KMS-11 (cell line): ENCODE results near the gene ZSWIM3.

Experiments
- H2AFZ ChIP-seq: fragments of 200-600 bp; sonication (generic); 2 replicates; pipeline ENCODE4 v1.6.1; 2016; ENCODE audit warnings: antibody characterized with exemption, mixed run types, low read depth
- H3K27ac ChIP-seq: fragments of 200-600 bp; sonication (generic); 2 replicates; pipeline ENCODE4 v1.6.1; 2016; ENCODE audit warnings: mild to moderate bottlenecking, mixed run types
- H3K27me3 ChIP-seq: fragments of 200-600 bp; sonication (generic); 2 replicates; pipeline ENCODE4 v1.6.1; 2017; ENCODE audit warnings: mild to moderate bottlenecking, low read depth, mixed run types, moderate library complexity; ENCODE audit not compliant: insufficient read depth
- H3K36me3 ChIP-seq: fragments of 200-600 bp; sonication (generic); 2 replicates; pipeline ENCODE4 v1.6.1; 2017; ENCODE audit warnings: mild to moderate bottlenecking, mixed run types; ENCODE audit not compliant: insufficient read depth
- H3K4me1 ChIP-seq: fragments of 200-600 bp; sonication (generic); 2 replicates; pipeline ENCODE4 v1.6.1; 2016; ENCODE audit warnings: mild to moderate bottlenecking, low read depth, mixed run types; ENCODE audit not compliant: poor library complexity, severe bottlenecking
- H3K4me2 ChIP-seq: fragments of 200-600 bp; sonication (generic); 2 replicates; pipeline ENCODE4 v1.7.0; 2016; ENCODE audit warnings: mild to moderate bottlenecking, mixed run types
- H3K4me3 ChIP-seq: fragments of 200-600 bp; sonication (generic); IDR thresholded peaks from 2 replicates; pipeline ENCODE4 v1.6.1; 2017; ENCODE audit warnings: low read depth, low read length, mixed read lengths; ENCODE audit not compliant: insufficient read depth
- H3K79me2 ChIP-seq: fragments of 200-600 bp; sonication (generic); 2 replicates; pipeline ENCODE4 v1.6.1; 2016; ENCODE audit warnings: low read depth, mixed run types; ENCODE audit not compliant: insufficient read depth
- H3K9ac ChIP-seq: fragments of 200-600 bp; sonication (generic); 2 replicates; pipeline ENCODE4 v1.6.1; 2016; ENCODE audit warnings: mild to moderate bottlenecking, mixed run types
- H4K20me1 ChIP-seq: fragments of 200-600 bp; sonication (generic); 2 replicates; pipeline ENCODE4 v1.6.1; 2016; ENCODE audit warnings: mild to moderate bottlenecking, mixed run types; ENCODE audit not compliant: insufficient read depth
- TF ChIP-seq, protein P1 (sequence below): fragments of 200-600 bp; sonication (generic); conservative IDR thresholded peaks from 2 replicates; pipeline ENCODE4 v1.6.1; 2017; ENCODE audit warnings: low read depth, mild to moderate bottlenecking, antibody characterized with exemption, low read length, moderate library complexity, mixed read lengths

ZSWIM3 gene

DNA sequence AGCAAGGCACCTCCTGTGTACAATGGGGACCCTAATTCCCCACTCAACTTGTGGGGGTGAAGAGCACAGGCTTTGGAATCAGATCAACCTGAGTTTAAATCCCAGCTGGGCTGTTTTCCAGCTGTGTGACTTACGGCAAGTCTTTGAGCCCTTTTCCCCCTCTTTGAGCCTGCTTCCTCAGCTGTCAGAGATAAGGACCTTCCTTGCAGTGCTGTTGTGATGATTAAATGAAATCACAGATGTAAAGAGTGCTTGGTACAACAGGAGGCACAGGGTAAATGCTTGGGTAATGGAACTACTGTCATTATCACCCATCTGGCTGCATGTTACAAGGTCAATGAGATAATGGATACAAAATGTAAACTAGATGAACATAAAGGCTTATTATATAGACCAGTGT is 20.6 kb upstream of the ZSWIM3 start:
- Histone ChIP-seq H3K4me3 (no peak overlapping the region), H3K27me3 (no peaks in the 10 kb centered on the region), H4K20me1 (no peaks in the 10 kb centered on the region), H3K79me2 (no peaks in the 10 kb centered on the region), H3K4me1 (peaks cover 13% of the 10 kb centered on the region), H3K4me2 (no peak overlapping the region), H3K36me3 (no peaks in the 10 kb centered on the region), H3K9ac (no peak overlapping the region), H3K27ac (no peak overlapping the region), H2AFZ (no peak overlapping the region)
- TF ChIP-seq, protein P1, sequence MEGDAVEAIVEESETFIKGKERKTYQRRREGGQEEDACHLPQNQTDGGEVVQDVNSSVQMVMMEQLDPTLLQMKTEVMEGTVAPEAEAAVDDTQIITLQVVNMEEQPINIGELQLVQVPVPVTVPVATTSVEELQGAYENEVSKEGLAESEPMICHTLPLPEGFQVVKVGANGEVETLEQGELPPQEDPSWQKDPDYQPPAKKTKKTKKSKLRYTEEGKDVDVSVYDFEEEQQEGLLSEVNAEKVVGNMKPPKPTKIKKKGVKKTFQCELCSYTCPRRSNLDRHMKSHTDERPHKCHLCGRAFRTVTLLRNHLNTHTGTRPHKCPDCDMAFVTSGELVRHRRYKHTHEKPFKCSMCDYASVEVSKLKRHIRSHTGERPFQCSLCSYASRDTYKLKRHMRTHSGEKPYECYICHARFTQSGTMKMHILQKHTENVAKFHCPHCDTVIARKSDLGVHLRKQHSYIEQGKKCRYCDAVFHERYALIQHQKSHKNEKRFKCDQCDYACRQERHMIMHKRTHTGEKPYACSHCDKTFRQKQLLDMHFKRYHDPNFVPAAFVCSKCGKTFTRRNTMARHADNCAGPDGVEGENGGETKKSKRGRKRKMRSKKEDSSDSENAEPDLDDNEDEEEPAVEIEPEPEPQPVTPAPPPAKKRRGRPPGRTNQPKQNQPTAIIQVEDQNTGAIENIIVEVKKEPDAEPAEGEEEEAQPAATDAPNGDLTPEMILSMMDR = no peak

DNA sequence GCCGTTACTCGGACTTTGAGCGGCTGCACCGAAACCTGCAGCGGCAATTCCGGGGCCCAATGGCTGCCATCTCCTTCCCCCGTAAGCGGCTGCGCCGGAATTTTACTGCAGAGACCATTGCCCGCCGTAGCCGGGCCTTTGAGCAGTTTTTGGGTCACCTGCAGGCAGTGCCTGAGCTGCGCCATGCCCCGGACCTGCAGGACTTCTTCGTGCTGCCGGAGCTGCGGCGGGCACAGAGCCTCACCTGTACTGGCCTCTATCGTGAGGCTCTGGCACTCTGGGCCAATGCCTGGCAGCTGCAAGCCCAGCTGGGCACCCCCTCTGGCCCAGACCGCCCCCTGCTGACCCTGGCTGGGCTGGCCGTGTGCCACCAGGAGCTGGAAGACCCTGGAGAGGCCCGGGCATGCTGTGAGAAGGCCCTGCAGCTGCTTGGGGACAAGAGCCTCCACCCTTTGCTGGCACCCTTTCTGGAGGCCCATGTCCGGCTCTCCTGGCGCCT is 16.7 kb upstream of the ZSWIM3 start:
- Histone ChIP-seq H3K4me1 (no peaks in the 10 kb centered on the region), H3K27me3 (no peaks in the 10 kb centered on the region), H3K36me3 (no peaks in the 10 kb centered on the region), H4K20me1 (no peaks in the 10 kb centered on the region), H3K27ac (no peak overlapping the region), H3K9ac (no peak overlapping the region), H3K79me2 (no peaks in the 10 kb centered on the region), H2AFZ (no peak overlapping the region), H3K4me3 (no peak overlapping the region), H3K4me2 (no peak overlapping the region)
- TF ChIP-seq, protein P1 = no peak

DNA sequence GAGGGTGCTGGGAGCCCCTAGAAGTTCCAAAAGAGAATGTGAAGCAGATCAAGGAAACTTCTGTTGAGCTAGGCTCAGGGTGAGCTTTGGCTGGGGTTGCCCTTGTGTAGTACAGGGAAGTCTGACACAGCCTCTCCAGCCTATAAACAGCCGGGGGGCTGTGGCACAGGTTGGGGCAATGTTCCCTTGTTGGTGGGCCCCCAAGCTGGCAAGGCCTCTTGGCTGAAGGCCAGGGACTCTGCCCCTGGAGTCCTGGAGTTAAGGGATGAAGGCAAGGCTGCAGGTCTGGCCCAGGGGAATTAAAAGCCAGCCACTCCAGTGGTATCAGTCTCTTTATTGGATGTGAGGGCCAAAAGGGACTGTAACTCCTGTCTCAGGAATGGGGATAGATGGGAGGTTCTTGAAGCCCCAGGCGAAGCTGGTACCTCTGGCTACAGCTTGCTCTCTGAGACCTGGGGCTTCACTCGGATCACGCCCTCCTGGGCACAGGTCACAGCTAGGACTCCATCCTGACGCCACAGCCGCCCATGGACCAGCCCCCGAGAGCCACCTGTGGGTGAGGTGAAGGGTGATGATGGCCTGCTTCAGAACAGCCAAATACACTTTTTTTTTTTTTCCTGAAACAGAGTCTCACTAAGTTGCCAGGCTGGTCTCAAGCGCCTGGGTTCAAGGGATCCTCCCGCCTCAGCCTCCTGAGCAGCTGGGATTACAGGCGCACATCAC is 15.8 kb upstream of the ZSWIM3 start:
- Histone ChIP-seq H3K4me1 (no peaks in the 10 kb centered on the region), H3K4me3 (no peak overlapping the region), H3K27ac (no peak overlapping the region), H3K79me2 (no peaks in the 10 kb centered on the region), H2AFZ (no peak overlapping the region), H3K4me2 (no peak overlapping the region), H3K36me3 (no peaks in the 10 kb centered on the region), H4K20me1 (no peaks in the 10 kb centered on the region), H3K9ac (no peak overlapping the region), H3K27me3 (no peaks in the 10 kb centered on the region)
- TF ChIP-seq, protein P1 = no peak

DNA sequence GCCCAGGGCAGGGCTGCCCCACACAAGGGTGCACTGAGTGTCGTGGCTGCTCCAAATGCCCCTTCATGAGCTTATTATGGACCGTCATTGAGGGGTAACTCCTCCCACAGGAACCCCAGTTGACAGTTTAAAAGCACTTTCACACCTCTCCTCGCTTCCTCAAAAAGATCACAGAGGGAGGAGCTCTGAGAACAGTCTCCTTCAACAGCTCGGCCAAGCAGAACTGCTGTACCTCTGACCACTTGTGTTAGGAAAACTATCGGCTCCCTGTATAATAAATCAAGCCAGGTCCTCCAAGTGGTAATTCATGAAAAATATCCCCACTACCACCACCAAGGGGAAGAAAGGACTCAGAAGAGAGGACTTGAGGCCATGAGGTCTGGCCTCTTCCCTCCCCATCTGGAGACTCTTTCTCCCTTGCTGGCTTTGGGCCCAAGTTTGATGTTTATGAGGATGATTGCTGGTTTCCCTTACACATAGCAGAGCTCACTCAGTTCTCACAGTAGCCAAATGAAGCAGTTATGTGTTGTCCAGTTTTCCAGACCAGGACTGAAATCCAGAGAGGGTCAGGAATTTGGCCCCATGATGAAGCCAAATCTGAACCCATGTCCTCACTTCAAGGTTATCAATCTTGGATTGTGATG is 15.1 kb upstream of the ZSWIM3 start:
- no peak overlapping the region for H3K4me2 ChIP-seq
- TF ChIP-seq, protein P1 = no peak
- no peaks in the 10 kb centered on the region for H3K79me2 ChIP-seq
- no peak overlapping the region for H3K9ac ChIP-seq
- no peaks in the 10 kb centered on the region for H3K4me1 ChIP-seq
- no peak overlapping the region for H2AFZ ChIP-seq
- H3K27ac ChIP-seq = no peak overlapping the region
- no peak overlapping the region for H3K4me3 ChIP-seq
- no peaks in the 10 kb centered on the region for H3K36me3 ChIP-seq
- no peaks in the 10 kb centered on the region for H3K27me3 ChIP-seq
- H4K20me1 ChIP-seq = no peaks in the 10 kb centered on the region
